RWPE2 (cell line): ENCODE data around the gene KIAA1328.

Experiments
- ATAC-seq: fragments of 200-7000 bp; cut with Tn5 transposase; 3 replicates; pipeline ENCODE4 v1.9.1; 2021; ENCODE audit warnings: low read depth
- DNase-seq: peaks from one replicate; pipeline ENCODE4 v3.0.0-alpha.2; 2020; ENCODE audit warnings: low spot score
- H3K27ac ChIP-seq: fragments of 450-650 bp; 2 replicates; pipeline ENCODE4 v1.5.1; 2017; ENCODE audit warnings: mild to moderate bottlenecking; ENCODE audit not compliant: poor library complexity, severe bottlenecking
- H3K27me3 ChIP-seq: fragments of 250-450 bp; sonication (Bioruptor Pico); 2 replicates; pipeline ENCODE4 v1.5.1; 2021; ENCODE audit warnings: mild to moderate bottlenecking, moderate library complexity; ENCODE audit not compliant: insufficient read depth, poor library complexity, severe bottlenecking
- H3K36me3 ChIP-seq: fragments of 250-450 bp; sonication (Bioruptor Pico); 2 replicates; pipeline ENCODE4 v1.5.1; 2020; ENCODE audit warnings: low read depth, mild to moderate bottlenecking, moderate library complexity
- H3K4me1 ChIP-seq: fragments of 250-450 bp; sonication (Bioruptor Pico); 2 replicates; pipeline ENCODE4 v1.5.1; 2021; ENCODE audit warnings: mild to moderate bottlenecking, moderate library complexity; ENCODE audit not compliant: insufficient read depth, poor library complexity, severe bottlenecking
- H3K4me3 ChIP-seq: fragments of 250-450 bp; sonication (Bioruptor Pico); 2 replicates; pipeline ENCODE4 v1.5.1; 2021; ENCODE audit warnings: mild to moderate bottlenecking, moderate library complexity; ENCODE audit not compliant: severe bottlenecking
- H3K9me3 ChIP-seq: fragments of 250-450 bp; sonication (Bioruptor Pico); 2 replicates; pipeline ENCODE4 v1.5.1; 2021; ENCODE audit warnings: mild to moderate bottlenecking, moderate library complexity; ENCODE audit not compliant: severe bottlenecking
- TF ChIP-seq, protein P1 (sequence below): fragments of 450-650 bp; IDR thresholded peaks from one replicate; pipeline ENCODE4 v1.5.1; 2017; ENCODE audit warnings: mild to moderate bottlenecking, moderate library complexity; ENCODE audit not compliant: poor library complexity, severe bottlenecking

The KIAA1328 gene

DNA sequence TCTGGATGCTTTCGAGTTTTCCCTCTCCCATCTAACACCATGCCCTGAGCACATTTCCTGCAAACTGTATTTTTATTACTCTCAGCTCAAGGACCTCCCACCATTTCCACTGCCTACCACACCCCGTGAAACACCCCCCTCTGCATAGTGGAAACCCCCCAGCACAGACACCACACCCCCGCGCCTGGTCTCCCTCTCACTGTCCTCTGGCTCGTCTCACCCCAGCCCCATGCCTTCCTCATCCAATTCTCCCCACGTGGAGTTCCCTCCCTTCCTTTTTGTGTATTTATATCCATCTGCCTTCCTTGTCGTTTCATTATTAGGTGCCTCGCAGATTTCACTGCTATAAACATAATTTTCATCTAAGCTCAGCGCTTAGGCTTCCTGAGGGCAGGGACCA lies 429.2 kb downstream of the KIAA1328 start:
- no peak overlapping the region for H3K27ac ChIP-seq
- H3K9me3 ChIP-seq, result no peaks in the 10 kb centered on the region
- H3K27me3 ChIP-seq, result peaks cover 17% of the 10 kb centered on the region
- H3K4me3 ChIP-seq, result no peak overlapping the region
- no peaks in the 10 kb centered on the region for H3K36me3 ChIP-seq
- DNase-seq (peak; percentile 20), ATAC-seq (no peak)
- TF ChIP-seq, protein P1, sequence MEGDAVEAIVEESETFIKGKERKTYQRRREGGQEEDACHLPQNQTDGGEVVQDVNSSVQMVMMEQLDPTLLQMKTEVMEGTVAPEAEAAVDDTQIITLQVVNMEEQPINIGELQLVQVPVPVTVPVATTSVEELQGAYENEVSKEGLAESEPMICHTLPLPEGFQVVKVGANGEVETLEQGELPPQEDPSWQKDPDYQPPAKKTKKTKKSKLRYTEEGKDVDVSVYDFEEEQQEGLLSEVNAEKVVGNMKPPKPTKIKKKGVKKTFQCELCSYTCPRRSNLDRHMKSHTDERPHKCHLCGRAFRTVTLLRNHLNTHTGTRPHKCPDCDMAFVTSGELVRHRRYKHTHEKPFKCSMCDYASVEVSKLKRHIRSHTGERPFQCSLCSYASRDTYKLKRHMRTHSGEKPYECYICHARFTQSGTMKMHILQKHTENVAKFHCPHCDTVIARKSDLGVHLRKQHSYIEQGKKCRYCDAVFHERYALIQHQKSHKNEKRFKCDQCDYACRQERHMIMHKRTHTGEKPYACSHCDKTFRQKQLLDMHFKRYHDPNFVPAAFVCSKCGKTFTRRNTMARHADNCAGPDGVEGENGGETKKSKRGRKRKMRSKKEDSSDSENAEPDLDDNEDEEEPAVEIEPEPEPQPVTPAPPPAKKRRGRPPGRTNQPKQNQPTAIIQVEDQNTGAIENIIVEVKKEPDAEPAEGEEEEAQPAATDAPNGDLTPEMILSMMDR, result no peak
- H3K4me1 ChIP-seq, result no peaks in the 10 kb centered on the region

DNA sequence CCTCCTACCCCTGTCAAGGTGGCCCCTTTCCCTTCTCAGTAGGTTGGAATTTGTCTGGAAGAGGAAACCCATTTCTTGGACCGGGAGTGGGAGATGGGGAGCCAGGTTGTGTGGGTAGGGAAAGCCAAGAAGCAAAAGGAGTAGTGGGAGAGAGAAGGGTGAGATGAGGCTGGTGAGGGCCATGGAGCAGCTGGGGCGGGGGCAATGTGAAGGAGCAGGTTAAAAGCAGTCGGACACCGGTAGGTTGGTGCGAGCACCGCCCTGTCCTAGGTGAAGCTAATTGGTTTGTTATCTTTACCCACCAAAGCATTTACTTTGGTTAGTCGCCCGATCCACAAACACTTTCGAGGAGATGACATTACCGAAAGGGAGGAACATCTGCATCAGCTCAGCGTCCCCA lies 429.9 kb downstream of the KIAA1328 start:
- Histone ChIP-seq H3K27ac (no peak overlapping the region), H3K4me1 (no peaks in the 10 kb centered on the region), H3K4me3 (no peak overlapping the region), H3K27me3 (peaks cover 17% of the 10 kb centered on the region), H3K36me3 (no peaks in the 10 kb centered on the region), H3K9me3 (no peaks in the 10 kb centered on the region)
- TF ChIP-seq, protein P1, result no peak
- ATAC-seq (no peak), DNase-seq (peak; percentile 16)

DNA sequence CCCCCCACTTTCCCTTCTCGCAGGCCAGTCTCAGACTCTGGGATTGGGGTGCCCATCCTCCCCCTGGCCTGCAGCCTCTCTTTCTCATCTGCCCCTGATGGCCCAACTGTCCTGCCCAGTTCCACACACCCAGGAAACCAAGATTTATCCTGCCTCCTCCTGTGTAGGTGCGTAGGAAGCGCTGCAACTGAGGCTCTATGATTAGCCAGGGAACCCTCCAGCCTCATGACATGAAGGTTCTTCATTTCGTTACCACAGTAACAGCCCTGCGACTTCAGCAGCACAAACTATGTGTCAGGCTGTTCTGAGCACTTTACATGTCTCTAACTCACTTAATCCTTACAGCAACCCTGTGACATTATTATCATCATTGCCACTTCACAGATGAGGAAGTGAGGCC lies 430.8 kb downstream of the KIAA1328 start:
- Histone ChIP-seq H3K4me1 (no peaks in the 10 kb centered on the region), H3K9me3 (no peaks in the 10 kb centered on the region), H3K27ac (no peak overlapping the region), H3K4me3 (no peak overlapping the region), H3K36me3 (no peaks in the 10 kb centered on the region), H3K27me3 (peaks cover 17% of the 10 kb centered on the region)
- DNase-seq, result no peak
- TF ChIP-seq, protein P1, result no peak
- ATAC-seq, result no peak

DNA sequence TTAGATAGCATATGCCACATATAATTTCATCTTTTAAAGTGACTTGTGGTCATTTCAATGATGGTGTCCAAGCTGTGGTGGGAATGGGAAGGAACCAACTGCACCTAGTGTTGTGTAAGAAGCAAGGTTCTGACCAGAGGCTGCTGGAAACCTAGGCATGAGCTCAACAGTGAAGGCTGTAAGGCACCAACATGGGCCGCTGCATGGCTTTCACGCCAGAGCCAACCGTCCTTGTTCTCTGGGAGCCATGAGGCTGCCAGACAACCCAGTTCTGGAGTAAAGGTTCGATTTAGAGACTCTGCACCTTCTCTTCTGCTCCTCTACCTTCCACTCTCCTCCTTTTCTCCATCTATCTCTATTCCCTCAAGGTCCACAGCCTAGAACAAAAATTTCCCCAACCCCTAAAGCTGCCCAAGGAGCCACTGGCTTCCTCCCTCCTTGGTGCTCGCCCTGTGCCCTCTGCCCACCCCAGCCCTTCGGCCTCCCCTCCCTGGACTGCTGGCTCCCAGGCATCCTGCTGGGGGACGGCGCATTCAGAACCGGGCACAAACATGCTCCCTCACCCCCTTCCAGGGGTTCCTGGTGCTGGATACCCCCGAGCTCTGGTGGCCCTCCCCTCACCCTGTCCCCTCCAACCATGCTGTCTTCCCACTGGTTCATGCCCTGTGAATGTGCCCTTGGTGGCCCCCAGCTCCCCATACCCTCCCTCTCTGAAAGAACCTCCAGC lies 431.6 kb downstream of the KIAA1328 start:
- H3K4me1 ChIP-seq, result no peaks in the 10 kb centered on the region
- no peaks in the 10 kb centered on the region for H3K36me3 ChIP-seq
- TF ChIP-seq, protein P1, result no peak

DNA sequence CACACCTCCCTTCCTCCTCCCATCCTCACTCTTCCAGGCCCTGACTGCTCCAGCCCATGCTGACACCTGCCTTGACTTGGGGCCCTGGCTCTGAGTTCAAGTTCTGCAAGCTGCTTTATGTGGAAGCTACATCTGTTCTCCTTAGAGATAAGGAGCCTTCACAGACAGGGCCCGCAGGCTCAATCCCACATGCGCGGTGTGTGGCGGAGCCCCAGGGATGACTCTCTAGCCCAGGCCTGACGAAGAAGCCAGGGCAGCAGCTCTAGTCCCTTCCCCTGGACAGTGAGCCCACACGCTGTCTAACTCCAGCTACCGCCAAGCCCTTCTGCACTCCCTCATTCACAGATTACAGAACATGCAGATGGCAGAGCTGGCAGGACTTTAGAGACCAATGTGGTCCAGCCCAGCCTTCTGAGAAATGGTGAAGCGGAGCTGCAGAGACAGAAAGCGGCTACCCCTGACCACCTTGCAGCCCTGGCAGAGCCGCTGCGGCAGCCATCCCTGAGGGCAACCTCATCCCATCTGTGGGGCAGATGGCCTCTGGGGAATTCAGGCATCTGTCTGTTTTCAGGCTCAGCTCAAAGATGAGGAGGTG lies 432.4 kb downstream of the KIAA1328 start:
- Histone ChIP-seq H3K36me3 (no peaks in the 10 kb centered on the region), H3K27me3 (peaks cover 17% of the 10 kb centered on the region), H3K4me3 (no peak overlapping the region), H3K4me1 (no peaks in the 10 kb centered on the region), H3K27ac (no peak overlapping the region), H3K9me3 (no peaks in the 10 kb centered on the region)
- TF ChIP-seq, protein P1, result no peak
- ATAC-seq, result no peak
- DNase-seq, result peak; percentile 39

More for the DNA sequence above, 431.6 kb downstream of the KIAA1328 start:
- H3K27ac ChIP-seq, result no peak overlapping the region
- H3K9me3 ChIP-seq, result no peaks in the 10 kb centered on the region
- H3K27me3 ChIP-seq, result peaks cover 17% of the 10 kb centered on the region
- DNase-seq, result peak; percentile 27
- no peak overlapping the region for H3K4me3 ChIP-seq
- ATAC-seq, result no peak
